Measurements from ENCODE around the gene KPNA6.

DNA sequence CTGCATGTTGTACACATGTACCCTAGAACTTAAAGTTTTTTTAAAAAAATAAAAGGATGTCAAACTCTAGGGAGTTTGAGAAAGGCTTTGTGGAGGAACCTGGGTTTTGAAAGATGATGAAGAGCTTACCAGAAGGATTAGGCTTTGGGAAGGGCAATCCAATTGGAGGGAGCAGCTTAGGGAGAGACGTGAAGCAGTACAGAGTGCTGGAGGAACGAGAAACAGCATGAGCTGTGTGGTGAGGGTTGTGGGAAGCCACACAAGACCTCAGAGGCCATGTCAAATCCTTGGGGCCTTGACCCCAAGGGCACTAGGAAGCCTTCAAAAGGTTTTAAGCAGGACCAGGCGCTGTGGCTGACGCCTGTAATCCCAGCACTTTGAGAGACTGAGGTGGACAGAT, 8.4 kb upstream of the KPNA6 start:
- TF ChIP-seq, protein P1, sequence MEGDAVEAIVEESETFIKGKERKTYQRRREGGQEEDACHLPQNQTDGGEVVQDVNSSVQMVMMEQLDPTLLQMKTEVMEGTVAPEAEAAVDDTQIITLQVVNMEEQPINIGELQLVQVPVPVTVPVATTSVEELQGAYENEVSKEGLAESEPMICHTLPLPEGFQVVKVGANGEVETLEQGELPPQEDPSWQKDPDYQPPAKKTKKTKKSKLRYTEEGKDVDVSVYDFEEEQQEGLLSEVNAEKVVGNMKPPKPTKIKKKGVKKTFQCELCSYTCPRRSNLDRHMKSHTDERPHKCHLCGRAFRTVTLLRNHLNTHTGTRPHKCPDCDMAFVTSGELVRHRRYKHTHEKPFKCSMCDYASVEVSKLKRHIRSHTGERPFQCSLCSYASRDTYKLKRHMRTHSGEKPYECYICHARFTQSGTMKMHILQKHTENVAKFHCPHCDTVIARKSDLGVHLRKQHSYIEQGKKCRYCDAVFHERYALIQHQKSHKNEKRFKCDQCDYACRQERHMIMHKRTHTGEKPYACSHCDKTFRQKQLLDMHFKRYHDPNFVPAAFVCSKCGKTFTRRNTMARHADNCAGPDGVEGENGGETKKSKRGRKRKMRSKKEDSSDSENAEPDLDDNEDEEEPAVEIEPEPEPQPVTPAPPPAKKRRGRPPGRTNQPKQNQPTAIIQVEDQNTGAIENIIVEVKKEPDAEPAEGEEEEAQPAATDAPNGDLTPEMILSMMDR (IDR thresholded peaks at IDR 0.05), result no peak
- TF ChIP-seq POLR2AphosphoS5 (IDR thresholded peaks at IDR 0.05) (no peak), POLR2A (IDR thresholded peaks at IDR 0.05) (no peak)

Measured in breast epithelium (tissue), 3 donors.